ENCODE measurements around the gene BCR. TPM values are rescaled to one million over a fixed set of nuclear protein-coding genes. Genes with fewer than 3 reads are reported as not detected.
A peak's percentile ranks its signal among the peaks of the same experiment; 100 is the strongest.

The BCR gene
- total and polyA plus RNA-seq, 2 experiments from 2014 or later, result 38.8 to 42.2 TPM

- no peaks in the 10 kb centered on the region for H3K9me3 ChIP-seq (ENCODE audit: low read depth)
- H4K20me1 ChIP-seq (ENCODE audit: insufficient read depth, poor library complexity, severe bottlenecking), result peaks cover 24% of the 10 kb centered on the region
- WGBS (ENCODE audit: low lambda C conversion rate, missing lambda C conversion rate), result 33% methylated on average over 9 of the region's 9 CpGs
- H3K4me3 ChIP-seq, result no peak overlapping the region
- peaks cover 26% of the 10 kb centered on the region for H3K79me2 ChIP-seq
- H3K27ac ChIP-seq, result peak overlapping the region; percentile 90
- no peak overlapping the region for H2AFZ ChIP-seq
- peaks cover 38% of the 10 kb centered on the region for H3K4me1 ChIP-seq (ENCODE audit: insufficient read depth)
- DNase-seq (ENCODE audit: low spot score), result peak; percentile 85
- no peaks in the 10 kb centered on the region for H3K9me2 ChIP-seq (replicated peaks; ENCODE audit: insufficient read depth)
- H3K4me2 ChIP-seq, result peak overlapping the region; percentile 92
- no peaks in the 10 kb centered on the region for H3K36me3 ChIP-seq (replicated peaks; ENCODE audit: insufficient read depth, low read depth)
- no peaks in the 10 kb centered on the region for H3K27me3 ChIP-seq
- TF ChIP-seq EZH2 (IDR thresholded peaks at IDR 0.05; ENCODE audit: borderline replicate concordance), result no peak
- peak; percentile 94 for TF ChIP-seq CTCF (IDR thresholded peaks at IDR 0.05; ENCODE audit: poor library complexity)
Observed at GRCh38 chr22:23178512-23179254, 1.6 kb upstream of the BCR start.

GRCh38 chr22:23179381-23180299 lies 669 bp upstream of the BCR start:
- H3K4me2 ChIP-seq, result peak overlapping the region; percentile 92
- H3K4me3 ChIP-seq, result peak overlapping the region; percentile 30
- no peaks in the 10 kb centered on the region for H3K27me3 ChIP-seq
- H3K79me2 ChIP-seq, result peaks cover 35% of the 10 kb centered on the region
- H2AFZ ChIP-seq, result peak overlapping the region; percentile 84
- H3K36me3 ChIP-seq (replicated peaks; ENCODE audit: insufficient read depth, low read depth), result no peaks in the 10 kb centered on the region
- peak overlapping the region; percentile 90 for H3K27ac ChIP-seq
- TF ChIP-seq EZH2phosphoT487 (IDR thresholded peaks at IDR 0.05; ENCODE audit: low read depth, severe bottlenecking, unreplicated experiment) (no peak), CTCF (IDR thresholded peaks at IDR 0.05; ENCODE audit: poor library complexity) (no peak), EZH2 (IDR thresholded peaks at IDR 0.05; ENCODE audit: borderline replicate concordance) (no peak)
- H3K9me2 ChIP-seq (replicated peaks; ENCODE audit: insufficient read depth), result no peaks in the 10 kb centered on the region
- peak; percentile 63 for DNase-seq (ENCODE audit: low spot score)
- 56% methylated on average over 25 of the region's 25 CpGs for WGBS (ENCODE audit: low lambda C conversion rate, missing lambda C conversion rate)
- peaks cover 48% of the 10 kb centered on the region for H3K4me1 ChIP-seq (ENCODE audit: insufficient read depth)
- H4K20me1 ChIP-seq (ENCODE audit: insufficient read depth, poor library complexity, severe bottlenecking), result peaks cover 34% of the 10 kb centered on the region
- no peaks in the 10 kb centered on the region for H3K9me3 ChIP-seq (ENCODE audit: low read depth)

DNA sequence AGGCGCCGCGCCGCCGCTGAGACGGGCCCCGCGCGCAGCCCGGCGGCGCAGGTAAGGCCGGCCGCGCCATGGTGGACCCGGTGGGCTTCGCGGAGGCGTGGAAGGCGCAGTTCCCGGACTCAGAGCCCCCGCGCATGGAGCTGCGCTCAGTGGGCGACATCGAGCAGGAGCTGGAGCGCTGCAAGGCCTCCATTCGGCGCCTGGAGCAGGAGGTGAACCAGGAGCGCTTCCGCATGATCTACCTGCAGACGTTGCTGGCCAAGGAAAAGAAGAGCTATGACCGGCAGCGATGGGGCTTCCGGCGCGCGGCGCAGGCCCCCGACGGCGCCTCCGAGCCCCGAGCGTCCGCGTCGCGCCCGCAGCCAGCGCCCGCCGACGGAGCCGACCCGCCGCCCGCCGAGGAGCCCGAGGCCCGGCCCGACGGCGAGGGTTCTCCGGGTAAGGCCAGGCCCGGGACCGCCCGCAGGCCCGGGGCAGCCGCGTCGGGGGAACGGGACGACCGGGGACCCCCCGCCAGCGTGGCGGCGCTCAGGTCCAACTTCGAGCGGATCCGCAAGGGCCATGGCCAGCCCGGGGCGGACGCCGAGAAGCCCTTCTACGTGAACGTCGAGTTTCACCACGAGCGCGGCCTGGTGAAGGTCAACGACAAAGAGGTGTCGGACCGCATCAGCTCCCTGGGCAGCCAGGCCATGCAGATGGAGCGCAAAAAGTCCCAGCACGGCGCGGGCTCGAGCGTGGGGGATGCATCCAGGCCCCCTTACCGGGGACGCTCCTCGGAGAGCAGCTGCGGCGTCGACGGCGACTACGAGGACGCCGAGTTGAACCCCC lies 798 bp downstream of the BCR start:
- no peak for TF ChIP-seq EZH2phosphoT487 (IDR thresholded peaks at IDR 0.05; ENCODE audit: low read depth, severe bottlenecking, unreplicated experiment)
- TF ChIP-seq CTCF (IDR thresholded peaks at IDR 0.05; ENCODE audit: poor library complexity), result no peak
- no peak for TF ChIP-seq EZH2 (IDR thresholded peaks at IDR 0.05; ENCODE audit: borderline replicate concordance)

More for the DNA sequence above, 798 bp downstream of the BCR start:
- peaks cover 51% of the 10 kb centered on the region for H3K4me1 ChIP-seq (ENCODE audit: insufficient read depth)
- H4K20me1 ChIP-seq (ENCODE audit: insufficient read depth, poor library complexity, severe bottlenecking), result peaks cover 49% of the 10 kb centered on the region
- no peaks in the 10 kb centered on the region for H3K36me3 ChIP-seq (replicated peaks; ENCODE audit: insufficient read depth, low read depth)
- H3K9me3 ChIP-seq (ENCODE audit: low read depth), result no peaks in the 10 kb centered on the region
- H3K4me3 ChIP-seq, result peak overlapping the region; percentile 82
- H2AFZ ChIP-seq, result no peak overlapping the region
- DNase-seq (ENCODE audit: low spot score), result no peak
- 4% methylated on average over 93 of the region's 112 CpGs for WGBS (ENCODE audit: low lambda C conversion rate, missing lambda C conversion rate)
- peaks cover 50% of the 10 kb centered on the region for H3K79me2 ChIP-seq
- H3K4me2 ChIP-seq, result peak overlapping the region; percentile 97
- H3K9me2 ChIP-seq (replicated peaks; ENCODE audit: insufficient read depth), result no peaks in the 10 kb centered on the region
- H3K27me3 ChIP-seq, result no peaks in the 10 kb centered on the region
- peak overlapping the region; percentile 77 for H3K27ac ChIP-seq

Data from hepatocyte (in vitro differentiated cells).